Measurements from ENCODE around the gene DDX42.
"Not testable (repeated sequence)": the region's sequence is repeated elsewhere in the genome, so short reads cannot be mapped to it uniquely, and the experiment has no call there.

DDX42 gene

DNA sequence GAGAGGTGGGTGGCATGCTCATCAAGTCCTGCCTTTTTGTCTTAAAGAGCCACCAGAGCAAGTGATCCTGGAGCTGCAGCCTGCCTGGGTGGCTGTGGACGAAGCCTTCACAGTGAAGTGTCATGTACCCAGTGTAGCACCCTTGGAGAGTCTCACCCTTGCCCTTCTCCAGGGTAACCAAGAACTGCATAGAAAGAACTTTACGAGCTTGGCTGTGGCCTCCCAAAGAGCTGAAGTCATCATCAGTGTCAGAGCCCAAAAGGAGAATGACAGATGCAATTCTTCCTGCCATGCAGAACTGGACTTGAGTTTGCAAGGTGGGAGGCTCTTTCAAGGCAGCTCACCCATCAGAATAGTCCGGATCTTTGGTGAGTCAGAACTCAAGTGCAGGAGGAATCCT, 85.3 kb downstream of the DDX42 start:
- TF ChIP-seq, protein P1, sequence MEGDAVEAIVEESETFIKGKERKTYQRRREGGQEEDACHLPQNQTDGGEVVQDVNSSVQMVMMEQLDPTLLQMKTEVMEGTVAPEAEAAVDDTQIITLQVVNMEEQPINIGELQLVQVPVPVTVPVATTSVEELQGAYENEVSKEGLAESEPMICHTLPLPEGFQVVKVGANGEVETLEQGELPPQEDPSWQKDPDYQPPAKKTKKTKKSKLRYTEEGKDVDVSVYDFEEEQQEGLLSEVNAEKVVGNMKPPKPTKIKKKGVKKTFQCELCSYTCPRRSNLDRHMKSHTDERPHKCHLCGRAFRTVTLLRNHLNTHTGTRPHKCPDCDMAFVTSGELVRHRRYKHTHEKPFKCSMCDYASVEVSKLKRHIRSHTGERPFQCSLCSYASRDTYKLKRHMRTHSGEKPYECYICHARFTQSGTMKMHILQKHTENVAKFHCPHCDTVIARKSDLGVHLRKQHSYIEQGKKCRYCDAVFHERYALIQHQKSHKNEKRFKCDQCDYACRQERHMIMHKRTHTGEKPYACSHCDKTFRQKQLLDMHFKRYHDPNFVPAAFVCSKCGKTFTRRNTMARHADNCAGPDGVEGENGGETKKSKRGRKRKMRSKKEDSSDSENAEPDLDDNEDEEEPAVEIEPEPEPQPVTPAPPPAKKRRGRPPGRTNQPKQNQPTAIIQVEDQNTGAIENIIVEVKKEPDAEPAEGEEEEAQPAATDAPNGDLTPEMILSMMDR (IDR thresholded peaks at IDR 0.05; ENCODE audit: control insufficient read depth, extremely low read depth, insufficient read depth): no peak
- DNase-seq (ENCODE audit: low read depth): no peak
- H3K4me3 ChIP-seq (ENCODE audit: low read depth, low read length): no peak overlapping the region

- TF ChIP-seq, protein P1 (IDR thresholded peaks at IDR 0.05; ENCODE audit: control insufficient read depth, extremely low read depth, insufficient read depth): 0 out of 2 replicates have a peak, but pooled peaks have one; percentile 20
- DNase-seq (ENCODE audit: low read depth); H3K4me3 ChIP-seq (ENCODE audit: low read depth, low read length): not testable (repeated sequence)
Observed at GRCh38 chr17:63866625-63867024, 92.7 kb downstream of the DDX42 start.
